Measurements from ENCODE around the gene EEFSEC. TPM values are rescaled to one million over a fixed set of nuclear protein-coding genes. Genes with fewer than 3 reads are reported as not detected.

The EEFSEC gene
- total and polyA plus RNA-seq, 8 donors: 5.9 to 9.8 (median 7.4) TPM

DNA sequence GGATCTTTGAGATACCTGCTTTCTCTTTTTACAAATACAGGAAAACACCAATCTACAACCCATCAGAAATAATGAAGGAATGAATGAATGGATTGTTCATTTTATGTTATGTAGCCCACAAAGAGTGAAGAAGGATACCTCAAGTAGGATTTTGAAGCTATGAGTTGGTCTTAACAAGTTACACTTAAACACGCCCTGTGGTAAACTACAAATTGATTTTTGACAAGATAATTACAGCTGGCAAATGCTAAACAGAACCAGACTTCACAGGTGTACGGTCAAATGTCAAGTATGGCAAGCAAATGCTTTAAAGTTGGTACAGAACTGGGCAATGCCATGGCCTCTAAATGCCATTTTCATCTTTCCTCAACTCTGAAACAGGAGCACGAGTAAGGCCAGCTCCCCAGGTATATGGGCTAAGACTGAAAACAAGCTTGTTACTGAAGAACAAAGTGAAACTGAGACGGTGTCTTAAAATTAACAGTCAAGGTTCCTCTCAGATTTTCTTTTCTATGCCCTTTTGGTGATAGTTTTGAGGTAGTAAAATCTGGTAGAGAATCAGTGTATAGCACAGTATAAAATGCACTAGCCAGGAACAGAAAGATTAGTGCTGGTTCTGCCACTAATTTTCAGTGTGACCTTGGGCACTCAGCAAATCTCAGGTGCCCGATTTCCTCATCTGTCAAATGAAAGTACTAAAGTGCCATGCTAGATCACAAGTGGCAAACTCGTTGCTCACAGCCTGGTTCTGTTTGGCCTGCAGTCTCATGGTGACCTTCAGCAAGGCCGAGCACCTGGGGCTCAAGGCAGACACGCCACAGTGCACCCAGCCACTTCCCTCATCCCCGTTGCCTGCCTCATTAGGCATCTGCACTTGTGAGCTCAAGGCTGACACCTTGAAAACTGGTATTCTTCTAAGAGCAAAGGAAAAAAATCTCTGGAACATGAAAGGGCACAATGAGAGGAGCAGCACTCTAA lies 39.2 kb upstream of the EEFSEC start:
- Histone ChIP-seq H3K36me3 (peaks cover 0 to 3% (median 0%) of the 10 kb centered on the region in 3 donors), H3K27ac (peak overlapping the region in 3 of 4 donors; percentile 8 to 34 (median 23)), H3K4me3 (no peak overlapping the region), H3K27me3 (no peaks in the 10 kb centered on the region), H3K9me3 (no peaks in the 10 kb centered on the region), H3K4me1 (peaks cover 4 to 12% (median 6%) of the 10 kb centered on the region in 3 donors)
- intact Hi-C loops (cut with DNase I): no loop called here
- peak; percentile 87 to 98 (median 95) for ATAC-seq
- DNase-seq: peak in 5 of 6 donors; percentile 53 to 68 (median 58)
- no peak for FAIRE-seq
- WGBS, 2 donors: 41 to 43% methylated on average over 9 of the region's 9 CpGs
- no peak for TF ChIP-seq CTCF (IDR thresholded peaks at IDR 0.05)

DNA sequence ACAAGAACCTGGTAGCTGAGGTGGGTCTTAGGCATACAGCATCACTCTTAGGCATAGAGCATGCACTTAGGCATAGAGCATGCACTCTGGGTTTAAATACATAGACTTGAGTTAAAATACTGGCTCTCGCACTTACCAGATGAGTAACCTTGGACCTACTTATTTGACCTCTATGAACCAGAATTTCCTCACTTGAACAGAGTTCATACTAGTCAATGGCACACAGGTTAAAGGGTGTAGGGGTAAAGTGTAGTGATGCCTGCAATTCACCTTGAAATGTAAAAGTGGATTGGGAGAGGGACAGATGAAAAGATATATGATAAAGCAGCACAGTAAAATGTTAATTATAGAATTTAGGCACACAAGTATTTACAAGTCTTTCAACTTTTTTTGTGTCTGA lies 31.3 kb upstream of the EEFSEC start:
- FAIRE-seq (no peak), ATAC-seq (no peak), DNase-seq (no peak)
- Histone ChIP-seq H3K27ac (no peak overlapping the region), H3K36me3 (peaks cover 0 to 3% (median 0%) of the 10 kb centered on the region in 3 donors), H3K9me3 (no peaks in the 10 kb centered on the region), H3K4me1 (peaks cover 0 to 8% (median 0%) of the 10 kb centered on the region in 3 donors), H3K4me3 (no peak overlapping the region), H3K27me3 (no peaks in the 10 kb centered on the region)
- no peak for TF ChIP-seq CTCF (IDR thresholded peaks at IDR 0.05)
- WGBS, 2 donors: 88 to 98% methylated on average over 1 of the region's 1 CpG
- intact Hi-C loops (cut with DNase I): no loop called here

DNA sequence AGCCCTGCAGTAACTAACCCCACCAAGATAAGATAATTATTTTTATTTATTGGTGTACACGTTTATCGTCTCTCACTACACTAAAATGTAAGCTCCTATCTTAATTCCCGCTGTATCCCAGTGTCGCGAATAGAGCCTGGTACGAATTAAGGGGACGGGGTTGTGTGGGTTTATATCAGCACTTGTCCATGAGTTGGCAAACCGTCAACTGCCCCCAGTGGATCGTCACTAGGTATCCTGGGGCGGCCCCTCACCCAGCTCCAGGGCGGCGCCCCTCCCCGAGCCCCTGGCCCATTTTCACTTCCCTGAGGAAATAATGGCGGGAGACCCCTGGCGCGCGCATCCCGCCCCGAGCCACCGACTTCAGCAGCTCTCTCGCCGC lies 30.1 kb upstream of the EEFSEC start:
- Histone ChIP-seq H3K9me3 (no peaks in the 10 kb centered on the region), H3K4me3 (peak overlapping the region; percentile 53 to 96 (median 84)), H3K27ac (peak overlapping the region in 2 of 4 donors; percentile 35 to 52), H3K4me1 (peaks cover 0 to 8% (median 0%) of the 10 kb centered on the region in 3 donors), H3K36me3 (no peaks in the 10 kb centered on the region), H3K27me3 (no peaks in the 10 kb centered on the region)
- no peak for ATAC-seq
- DNase-seq: peak in 1 of 6 donors; percentile 76
- intact Hi-C loops (cut with DNase I): no loop called here
- no peak for FAIRE-seq
- 1 to 2% methylated on average over 22 of the region's 22 CpGs for WGBS, 2 donors
- TF ChIP-seq CTCF (IDR thresholded peaks at IDR 0.05): no peak

GRCh38 chr3:128123538-128124368 lies 29.5 kb upstream of the EEFSEC start, which contains the start of gene RUVBL1:
Gene RUVBL1 (minus strand): TSS chr3:128123812. CDS start chr3:128123724, 88 bp downstream.
- DNase-seq (peak; percentile 94 to 99 (median 96)), FAIRE-seq (peak; percentile 53), ATAC-seq (peak; percentile 100)
- H3K27ac ChIP-seq: peak within 1 kb of the TSS; percentile 35 to 52 (median 44)
- peak within 1 kb of the TSS; percentile 53 to 96 (median 84) for H3K4me3 ChIP-seq
- intact Hi-C loops (cut with DNase I): no loop called here
- H3K27me3 ChIP-seq: no peaks in the 10 kb centered on the region
- 2 to 3% methylated on average over 47 of the region's 47 CpGs for WGBS, 2 donors
- peaks cover 0 to 8% (median 0%) of the 10 kb centered on the region in 3 donors for H3K4me1 ChIP-seq
- no peak for TF ChIP-seq CTCF (IDR thresholded peaks at IDR 0.05)
- H3K36me3 ChIP-seq: no peaks in the 10 kb centered on the region
- H3K9me3 ChIP-seq: no peaks in the 10 kb centered on the region

All from pancreas (tissue), 10 donors.